Erythroblast (primary cell): Measurements from ENCODE around the gene LGALS9C.
"Not testable (repeated sequence)": the region's sequence is repeated elsewhere in the genome, so short reads cannot be mapped to it uniquely, and the experiment has no call there.

Experiments used
- DNase-seq, 2 experiments: peaks; one replicate each; lab custom pipeline; 2025; lab: John Stamatoyannopoulos, UW

The LGALS9C gene

DNA sequence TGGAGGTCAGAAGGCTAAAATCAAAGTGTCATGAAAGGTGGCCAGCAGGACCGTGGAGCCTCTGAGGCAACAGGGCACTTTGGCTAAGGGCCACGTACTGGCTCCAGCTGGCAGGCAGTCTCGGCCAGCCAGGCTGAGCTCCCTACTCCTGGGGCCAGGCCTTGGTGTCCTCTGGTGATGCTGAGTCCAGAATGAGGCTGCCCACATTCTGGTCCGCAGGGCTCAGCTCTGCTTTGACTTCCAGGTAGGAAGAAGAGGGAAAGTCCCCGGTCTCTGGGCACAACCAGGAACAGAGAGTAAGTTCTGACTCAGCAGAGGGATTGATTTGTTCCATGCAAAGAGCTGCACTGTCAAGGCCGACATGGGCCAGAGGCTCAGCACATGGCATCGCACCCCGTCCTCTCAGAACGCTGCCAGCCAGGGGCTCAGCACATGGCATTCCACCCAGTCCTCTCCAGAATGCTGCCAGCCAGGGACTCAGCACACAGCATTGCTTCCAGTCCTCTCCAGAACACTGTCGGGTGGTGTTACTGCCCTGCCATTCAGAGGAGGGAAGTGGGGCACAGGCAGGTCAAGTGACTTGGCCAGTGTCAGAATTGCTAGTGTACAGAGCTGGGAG is 2.5 kb downstream of the LGALS9C start:
- not testable (repeated sequence) for DNase-seq

DNA sequence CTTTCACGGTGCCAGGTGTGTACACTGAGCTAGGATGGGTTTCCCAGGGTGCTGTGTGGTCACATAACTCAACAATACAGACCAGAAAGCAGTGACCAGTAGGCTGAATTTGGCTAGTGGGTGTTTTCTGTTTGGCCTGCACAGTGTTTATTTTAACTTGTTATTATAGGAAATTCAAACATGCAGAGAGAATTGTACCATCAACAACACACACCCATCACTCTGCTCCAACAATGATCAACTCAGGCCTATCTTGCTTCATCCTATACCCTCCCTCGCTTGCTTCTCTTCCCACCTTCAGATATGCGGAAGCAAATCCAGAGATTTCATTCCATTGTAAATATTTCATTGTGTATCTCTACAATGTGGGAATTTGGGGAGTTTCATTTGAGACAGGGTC is 5.2 kb downstream of the LGALS9C start:
- DNase-seq: not testable (repeated sequence)

DNA sequence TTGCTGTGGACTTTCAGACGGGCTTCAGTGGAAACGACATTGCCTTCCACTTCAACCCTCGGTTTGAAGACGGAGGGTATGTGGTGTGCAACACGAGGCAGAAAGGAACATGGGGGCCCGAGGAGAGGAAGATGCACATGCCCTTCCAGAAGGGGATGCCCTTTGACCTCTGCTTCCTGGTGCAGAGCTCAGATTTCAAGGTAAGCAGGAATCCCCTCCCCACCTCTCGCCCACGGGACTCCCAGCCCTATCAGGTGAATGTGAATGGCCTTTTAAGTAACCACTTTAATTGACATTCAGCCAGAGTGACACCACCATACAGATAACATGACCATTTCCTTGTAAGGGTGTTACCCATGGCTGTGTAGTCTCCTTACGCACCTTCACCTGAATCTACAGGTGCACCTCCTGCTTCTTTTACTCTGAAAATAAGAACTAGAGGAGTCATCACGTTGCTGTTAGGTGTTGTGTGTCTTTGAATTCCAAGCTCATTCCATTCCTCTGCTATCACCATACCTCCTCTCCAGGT is 9.4 kb downstream of the LGALS9C start:
- not testable (repeated sequence) for DNase-seq

DNA sequence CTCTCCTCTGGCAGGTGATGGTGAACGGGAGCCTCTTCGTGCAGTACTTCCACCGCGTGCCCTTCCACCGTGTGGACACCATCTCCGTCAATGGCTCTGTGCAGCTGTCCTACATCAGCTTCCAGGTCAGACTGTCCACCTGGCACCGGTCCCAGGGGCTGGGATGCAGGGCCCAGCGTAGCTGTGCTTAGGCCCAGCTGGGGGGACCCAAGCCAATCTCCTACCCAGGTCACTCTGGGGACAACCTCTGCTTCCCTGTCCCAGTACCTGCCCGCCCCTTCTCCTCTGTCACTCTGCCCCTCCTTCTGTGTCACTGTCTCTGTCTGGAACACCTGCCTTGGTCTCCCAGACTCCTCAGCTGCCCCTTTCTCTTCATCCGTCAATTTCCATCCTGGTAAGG is 11.0 kb downstream of the LGALS9C start:
- not testable (repeated sequence) for DNase-seq

DNA sequence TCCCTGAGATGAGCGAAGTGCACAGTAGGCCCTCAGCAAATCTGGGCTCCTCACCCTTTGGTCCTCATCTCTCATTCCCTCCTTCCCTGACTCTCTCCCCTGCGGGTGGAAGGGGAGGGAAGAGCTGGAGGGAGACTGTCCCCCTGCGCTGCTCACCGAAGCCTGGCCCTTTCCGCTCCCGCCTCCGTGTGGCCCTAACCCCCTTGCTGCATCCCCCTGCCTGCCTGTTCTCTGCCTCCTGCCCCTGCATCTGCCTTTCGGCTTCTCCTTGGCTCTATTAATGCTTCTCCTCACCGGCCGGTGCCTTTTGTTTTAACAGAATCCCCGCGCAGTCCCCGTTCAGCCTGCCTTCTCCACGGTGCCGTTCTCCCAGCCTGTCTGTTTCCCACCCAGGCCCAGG is 12.0 kb downstream of the LGALS9C start:
- DNase-seq: not testable (repeated sequence)

DNA sequence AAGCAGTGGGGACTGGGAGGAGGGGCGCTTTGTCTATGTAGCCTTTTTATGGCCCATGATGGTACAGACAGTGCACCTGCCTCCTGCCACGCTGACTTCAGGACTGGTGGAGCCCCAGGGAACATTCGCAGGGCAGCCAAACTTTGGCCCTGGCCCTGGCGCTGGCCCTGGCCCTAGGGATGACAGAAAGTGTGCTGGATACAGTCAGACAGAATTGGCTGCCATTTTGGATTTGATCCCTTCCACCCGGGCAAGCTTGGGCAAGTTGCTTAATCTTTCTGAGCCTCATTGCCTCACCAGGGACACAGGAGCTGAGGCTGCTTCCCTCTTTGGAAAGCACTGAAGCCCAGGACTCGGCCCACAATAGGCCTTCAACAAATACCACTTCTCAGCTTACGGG is 13.4 kb downstream of the LGALS9C start:
- not testable (repeated sequence) for DNase-seq

DNA sequence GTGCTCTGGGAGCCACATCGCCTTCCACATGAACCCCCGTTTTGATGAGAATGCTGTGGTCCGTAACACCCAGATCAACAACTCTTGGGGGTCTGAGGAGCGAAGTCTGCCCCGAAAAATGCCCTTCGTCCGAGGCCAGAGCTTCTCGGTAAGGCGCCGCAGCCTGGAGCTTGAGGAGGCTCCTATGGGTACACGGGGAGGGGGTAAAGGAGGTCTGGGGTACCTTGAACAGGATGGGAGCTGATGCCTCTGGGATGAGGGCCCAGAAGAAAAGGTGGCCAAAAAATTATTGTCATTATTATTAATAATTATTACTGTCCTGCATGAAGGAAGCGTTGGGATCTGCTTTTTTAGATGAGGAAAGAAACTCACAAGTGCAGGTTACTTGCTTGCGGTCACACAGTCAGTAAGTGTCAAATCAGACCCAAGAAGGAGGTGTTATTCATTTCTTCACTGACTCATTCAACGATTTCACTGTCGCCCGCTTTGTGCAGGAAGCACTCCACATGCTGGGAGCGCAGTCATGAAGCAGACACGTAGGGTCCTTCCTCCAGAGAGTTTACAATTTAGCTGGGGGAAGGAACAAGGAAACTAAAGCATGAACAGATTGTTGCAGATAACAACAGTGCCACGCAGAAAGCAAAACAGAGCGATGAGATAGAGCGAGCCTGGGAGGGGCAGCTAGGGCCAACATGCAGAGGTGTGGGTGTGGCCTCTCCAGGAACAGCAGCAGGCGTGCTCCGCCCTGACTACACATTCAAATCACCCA is 16.3 kb downstream of the LGALS9C start:
- not testable (repeated sequence) for DNase-seq

DNA sequence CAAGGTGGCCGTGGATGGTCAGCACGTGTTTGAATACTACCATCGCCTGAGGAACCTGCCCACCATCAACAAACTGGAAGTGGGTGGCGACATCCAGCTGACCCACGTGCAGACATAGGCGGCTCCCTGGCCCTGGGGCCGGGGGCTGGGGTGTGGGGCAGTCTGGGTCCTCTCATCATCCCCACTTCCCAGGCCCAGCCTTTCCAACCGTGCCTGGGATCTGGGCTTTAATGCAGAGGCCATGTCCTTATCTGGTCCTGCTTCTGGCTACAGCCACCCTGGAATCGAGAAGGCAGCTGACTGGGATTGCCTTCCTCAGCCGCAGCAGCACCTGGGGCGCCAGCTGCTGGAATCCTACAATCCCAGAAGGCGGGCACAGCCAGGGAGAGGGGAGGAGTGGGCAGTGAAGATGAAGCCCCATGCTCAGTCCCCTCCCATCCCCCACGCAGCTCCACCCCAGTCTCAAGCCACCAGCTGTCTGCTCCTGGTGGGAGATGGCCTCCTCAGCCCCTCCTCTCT is 17.7 kb downstream of the LGALS9C start:
- not testable (repeated sequence) for DNase-seq

DNA sequence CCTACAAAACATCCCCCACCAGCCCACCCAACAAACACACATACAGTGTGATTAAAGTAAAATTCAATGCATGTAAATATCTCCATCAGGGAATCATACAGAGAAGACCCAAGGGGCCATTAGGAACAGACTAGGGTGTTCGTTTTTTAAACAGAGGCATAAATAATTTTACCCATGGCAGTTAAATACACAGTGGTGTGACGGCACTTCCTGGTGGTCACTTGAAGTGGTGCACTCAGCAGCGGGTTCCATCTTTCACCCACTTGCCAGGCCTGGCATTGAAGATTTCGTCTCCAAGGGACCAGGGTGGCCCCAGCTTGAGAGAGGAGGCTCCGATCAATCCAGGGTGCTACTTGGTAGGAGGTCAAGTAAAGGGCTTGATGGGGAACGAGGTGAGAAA is 20.5 kb downstream of the LGALS9C start:
- DNase-seq: not testable (repeated sequence)

DNA sequence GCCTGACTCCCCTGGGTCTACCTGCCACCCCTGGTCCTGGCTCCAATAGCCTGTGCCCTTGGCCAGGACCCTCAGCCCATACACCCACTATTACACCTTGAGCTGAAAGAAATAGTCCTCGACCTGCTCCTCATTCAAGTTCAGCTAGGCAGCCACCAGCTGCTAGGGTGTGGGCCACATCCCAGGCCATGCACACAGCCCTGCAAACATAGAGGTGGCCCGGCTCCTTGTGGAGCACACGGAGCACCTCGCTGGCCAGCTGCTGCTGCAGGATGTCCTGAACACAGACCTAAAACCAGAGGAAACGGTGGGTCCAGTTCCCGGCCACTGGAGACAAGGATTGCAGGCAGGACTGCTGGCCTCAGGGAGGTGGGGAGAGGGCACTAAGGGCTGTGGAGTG is 22.5 kb downstream of the LGALS9C start:
- DNase-seq: not testable (repeated sequence)

DNA sequence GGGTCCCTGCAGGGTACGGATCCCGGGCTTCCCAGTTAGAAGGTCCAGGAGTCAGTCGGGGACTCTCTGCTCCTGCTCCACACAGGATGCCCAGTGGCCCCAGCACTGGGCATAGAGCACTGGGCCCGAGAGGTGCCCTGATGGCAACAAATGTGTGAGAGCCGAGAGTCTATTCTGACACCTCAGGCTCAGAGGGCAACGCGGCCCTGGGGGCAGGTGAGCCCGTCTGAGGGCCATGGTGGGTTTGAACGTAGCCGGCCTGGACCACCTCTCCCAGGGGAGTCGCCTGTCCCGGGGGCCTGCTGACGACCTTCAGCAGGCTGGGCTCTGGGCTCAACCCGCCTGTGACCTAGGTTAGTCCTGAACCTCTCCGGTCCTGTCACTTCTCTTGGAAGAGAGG is 23.2 kb downstream of the LGALS9C start:
- not testable (repeated sequence) for DNase-seq

DNA sequence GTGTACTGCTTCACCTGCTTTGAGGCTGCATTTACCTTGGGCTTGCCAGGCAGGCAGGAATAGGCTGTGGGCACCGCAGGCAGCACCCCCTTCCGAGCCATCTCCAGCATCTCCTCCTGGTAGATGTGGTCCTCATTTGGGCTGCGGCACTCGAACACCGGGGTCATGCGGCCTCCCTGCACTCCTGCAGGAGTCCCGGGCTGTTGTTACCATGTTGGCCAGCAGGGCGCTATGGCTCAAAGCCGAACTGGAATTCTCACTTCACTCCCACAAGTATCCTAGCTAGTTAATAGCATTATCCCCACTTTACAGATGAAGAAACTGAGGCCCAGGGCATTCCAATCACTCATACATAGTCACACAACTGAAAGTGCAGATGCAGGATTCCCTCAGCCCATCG is 23.7 kb downstream of the LGALS9C start:
- not testable (repeated sequence) for DNase-seq

DNA sequence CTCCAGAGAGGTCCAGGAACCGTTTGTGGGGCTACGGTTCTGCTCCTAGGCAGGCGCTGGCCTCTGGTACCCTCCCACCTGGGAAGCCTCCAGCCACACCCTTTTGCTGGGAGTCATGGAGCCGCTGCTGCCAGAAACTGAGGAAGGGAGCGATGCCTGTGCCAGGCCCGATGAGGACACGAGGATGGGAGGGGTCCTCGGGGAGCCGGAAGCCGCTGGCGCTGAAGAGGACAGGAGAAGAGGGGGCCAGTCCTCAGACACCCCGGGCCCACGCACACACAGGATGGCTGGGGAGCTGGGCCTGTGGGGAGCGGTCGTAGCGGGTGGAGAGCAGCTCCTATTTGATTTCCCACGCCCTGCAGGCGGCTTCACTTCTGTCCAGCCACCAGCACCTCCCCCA is 24.2 kb downstream of the LGALS9C start:
- DNase-seq: not testable (repeated sequence)

DNA sequence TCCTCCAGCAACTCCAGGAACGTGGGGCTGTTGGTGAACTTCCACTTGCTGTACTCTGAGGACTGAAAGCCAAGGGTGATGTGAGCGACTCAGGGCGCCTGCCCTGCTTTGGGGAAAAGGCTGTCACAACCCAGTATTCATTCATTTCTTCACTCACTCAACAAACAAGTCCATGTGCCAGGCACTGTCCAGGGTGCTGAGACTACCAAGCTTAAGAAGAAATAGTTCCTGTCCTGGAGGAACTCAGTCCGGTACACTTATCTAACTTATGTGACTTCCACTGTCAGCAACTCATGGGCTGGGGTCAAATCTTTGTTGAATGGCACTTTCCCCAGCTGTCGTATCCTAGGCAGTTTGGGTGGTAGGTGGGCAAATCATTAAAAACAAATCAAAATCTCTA is 26.6 kb downstream of the LGALS9C start:
- not testable (repeated sequence) for DNase-seq

DNA sequence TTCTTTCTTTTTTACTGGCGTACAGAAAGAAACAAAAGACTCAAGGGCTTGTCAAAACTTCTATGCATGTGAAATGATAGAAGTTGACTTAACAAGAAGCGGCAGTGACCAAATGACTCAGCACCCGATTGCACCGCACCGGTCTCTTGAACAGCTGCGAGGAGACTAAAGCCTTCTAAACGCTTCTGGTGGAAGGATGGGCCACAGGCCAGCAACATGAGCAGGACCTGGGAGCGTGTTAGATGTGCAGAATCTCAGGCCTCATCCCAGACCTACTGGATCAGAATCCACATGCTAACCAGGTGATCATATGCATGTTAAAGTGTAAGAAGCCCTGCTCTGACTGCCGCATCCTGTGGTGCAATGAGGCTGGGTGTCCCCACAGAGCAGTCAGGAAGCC is 31.1 kb downstream of the LGALS9C start:
- not testable (repeated sequence) for DNase-seq

DNA sequence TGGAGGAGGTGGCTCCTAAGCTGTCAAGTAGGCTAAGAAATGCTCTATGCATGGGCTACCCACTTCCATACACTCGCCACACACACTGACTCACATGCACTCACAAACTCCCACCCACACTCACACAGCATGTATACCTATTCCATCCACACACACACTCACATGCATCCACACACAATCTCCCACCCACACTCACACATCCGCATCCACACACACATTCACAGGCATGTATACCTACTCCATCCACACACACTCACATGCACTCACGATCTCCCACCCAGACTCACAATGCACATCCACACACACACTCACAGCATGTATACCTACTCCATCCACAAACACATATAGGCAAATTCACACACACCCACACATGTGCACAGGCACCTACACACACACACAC is 32.1 kb downstream of the LGALS9C start:
- DNase-seq: not testable (repeated sequence)

DNA sequence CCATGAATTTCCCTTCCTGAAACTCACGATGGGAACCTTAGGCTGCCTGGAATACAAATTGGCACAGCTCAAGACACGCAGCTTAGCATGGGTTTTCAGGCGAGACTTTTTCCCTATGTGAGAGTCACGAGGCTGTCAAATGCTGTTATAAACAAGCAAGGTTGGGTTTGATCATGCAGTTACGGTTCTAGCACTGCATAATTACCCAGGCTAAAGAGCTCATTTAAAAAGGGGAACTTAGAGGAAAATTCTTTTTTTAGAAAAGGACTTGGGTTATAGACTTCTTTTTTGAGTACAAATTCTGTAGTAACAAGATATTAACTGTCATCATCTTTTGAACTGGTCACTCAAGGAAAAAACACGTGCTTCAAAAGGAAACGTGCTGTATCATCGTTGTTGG is 44.5 kb downstream of the LGALS9C start:
- DNase-seq: not testable (repeated sequence)

DNA sequence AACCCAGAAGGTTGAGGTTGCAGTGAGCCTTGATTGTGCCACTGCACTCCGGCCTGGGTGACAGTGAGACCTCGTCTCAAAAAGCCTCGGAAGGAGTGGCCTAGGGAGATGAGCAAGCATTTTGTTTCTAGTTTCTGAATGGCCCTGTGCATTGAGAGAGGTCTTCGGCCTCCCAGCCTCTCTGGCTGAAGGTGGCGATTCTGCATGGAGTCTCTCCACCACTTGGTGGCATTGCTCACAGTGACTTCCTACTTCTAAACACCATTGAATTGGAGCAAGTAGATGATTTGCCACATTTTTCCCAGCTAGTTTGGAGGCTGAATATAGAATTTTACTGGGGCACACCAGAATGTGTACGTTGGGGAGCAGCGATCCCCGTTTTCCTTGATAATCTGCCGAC is 48.4 kb downstream of the LGALS9C start:
- DNase-seq: not testable (repeated sequence)

DNA sequence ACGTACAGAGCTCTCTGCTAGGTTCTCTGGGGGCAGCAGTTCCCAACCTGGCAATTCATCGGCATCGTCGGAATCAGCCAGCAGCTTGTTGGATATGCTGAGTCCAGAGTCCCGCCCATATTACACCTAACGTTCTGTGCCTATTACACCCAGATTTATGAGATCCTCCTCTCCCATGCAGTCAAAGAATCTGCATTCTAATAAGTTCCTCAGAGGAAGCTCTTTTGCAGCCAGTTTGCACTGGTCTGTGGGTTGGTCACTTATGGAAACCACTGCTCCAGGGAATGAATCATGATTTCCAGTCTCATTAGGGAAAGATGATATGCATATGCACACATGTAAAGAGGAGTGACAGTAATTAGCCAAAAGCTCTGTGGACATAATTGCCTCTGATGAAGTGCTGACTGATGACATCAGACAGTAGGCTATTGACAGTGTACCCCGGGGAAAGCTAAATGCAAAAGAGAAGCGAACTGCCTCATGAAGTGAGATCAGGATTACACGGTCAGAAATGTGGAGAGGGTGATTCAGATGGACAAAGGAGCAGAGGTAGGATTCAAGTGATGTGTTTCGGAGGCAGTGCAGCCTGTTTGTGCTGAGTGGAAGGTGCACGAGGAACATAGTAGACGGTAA is 49.7 kb downstream of the LGALS9C start:
- DNase-seq: not testable (repeated sequence)

DNA sequence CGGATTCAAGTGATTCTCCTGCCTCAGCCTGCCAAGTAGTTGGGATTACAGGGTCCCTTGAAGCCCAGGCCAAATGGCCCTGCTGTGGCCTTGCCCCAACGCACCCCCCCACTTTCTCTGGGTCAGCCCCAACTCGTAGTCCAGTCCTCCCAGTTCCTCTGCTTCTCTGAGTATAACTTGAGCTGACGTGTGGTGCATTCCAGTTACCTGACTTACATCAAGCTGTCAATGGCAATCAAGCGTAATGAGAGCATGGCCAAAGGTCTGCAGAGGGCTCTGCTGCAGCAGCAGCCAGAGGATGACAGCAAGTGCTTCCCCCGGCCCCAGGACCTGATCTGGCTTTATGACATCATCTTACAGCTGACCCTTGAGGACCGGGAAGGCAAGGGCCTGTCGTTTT is 50.8 kb downstream of the LGALS9C start:
- DNase-seq: not testable (repeated sequence)

DNA sequence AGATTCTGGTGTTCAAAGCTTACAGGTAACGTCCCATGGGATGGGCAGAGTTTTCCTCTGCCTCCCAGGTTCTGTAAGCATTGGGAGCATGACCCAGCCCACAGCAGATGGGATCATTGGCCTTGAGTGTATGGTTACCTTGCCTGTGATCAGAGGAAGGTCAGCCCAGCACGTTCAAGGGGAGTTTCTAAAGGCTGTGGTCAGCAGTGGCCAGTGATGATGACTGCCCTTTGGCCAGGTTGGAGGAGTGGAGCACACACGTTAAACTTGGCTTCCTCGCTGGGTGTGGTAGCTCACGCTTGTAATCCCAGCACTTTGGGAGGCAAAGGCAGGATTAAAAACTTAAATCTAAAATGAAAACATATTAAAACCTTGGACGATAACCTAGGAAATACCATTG is 51.8 kb downstream of the LGALS9C start:
- not testable (repeated sequence) for DNase-seq

DNA sequence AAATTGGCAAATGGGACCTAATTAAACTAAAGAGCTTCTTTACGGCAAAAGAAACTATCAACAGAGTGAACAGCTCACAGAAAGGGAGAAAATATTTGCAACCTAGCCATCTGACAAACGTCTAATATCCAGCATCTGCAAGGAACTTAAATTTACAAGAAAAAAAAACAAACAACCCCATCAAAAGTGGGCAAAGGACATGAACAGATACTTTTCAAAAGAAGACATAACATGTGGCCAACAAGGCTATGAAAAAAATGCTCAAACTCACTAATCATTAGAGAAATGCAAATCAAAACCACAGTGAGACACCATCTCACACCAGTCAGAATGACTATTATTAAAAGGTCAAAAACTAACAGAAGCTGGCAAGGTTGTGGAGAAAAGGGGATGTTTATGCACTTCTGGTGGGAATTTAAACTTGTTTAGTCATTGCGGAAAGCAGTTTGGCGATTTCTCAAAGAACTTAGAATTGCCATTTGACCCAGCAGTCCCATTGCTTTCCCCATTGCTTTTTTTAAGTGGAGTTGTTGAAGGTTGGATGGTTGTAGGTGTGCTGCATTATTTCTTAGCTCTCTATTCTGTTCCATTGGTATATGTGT is 52.4 kb downstream of the LGALS9C start:
- DNase-seq: not testable (repeated sequence)
